Astrocyte (in vitro differentiated cells and primary cell): ENCODE measurements around the gene ABCG5. TPM values are rescaled to one million over a fixed set of nuclear protein-coding genes. Genes with fewer than 3 reads are reported as not detected.

ENCODE experiments used
- DNase-seq: peaks from one replicate; pipeline ENCODE4 v3.0.0-alpha.2; 2010; ENCODE audit warnings: low read depth
- FAIRE-seq: peaks from 2 replicates; lab custom pipeline; 2011; peaks lifted over from hg19 to GRCh38; lab: Jason Lieb, UNC
- H2AFZ ChIP-seq: 2 replicates; pipeline ENCODE4 v1.6.0; 2012; ENCODE audit warnings: low read depth, low read length, inconsistent platforms
- H3K27ac ChIP-seq: 2 replicates; pipeline ENCODE4 v1.5.1; 2011; ENCODE audit warnings: low read depth, low read length, inconsistent platforms
- H3K27me3 ChIP-seq: 2 replicates; pipeline ENCODE4 v1.6.0; 2011; ENCODE audit warnings: low read length, inconsistent platforms; ENCODE audit not compliant: insufficient read depth
- H3K36me3 ChIP-seq: 2 replicates; pipeline ENCODE4 v1.5.1; 2011; ENCODE audit warnings: low read length, inconsistent platforms; ENCODE audit not compliant: insufficient read depth
- H3K4me1 ChIP-seq: 2 replicates; pipeline ENCODE4 v1.5.1; 2011; ENCODE audit warnings: low read length, inconsistent platforms; ENCODE audit not compliant: insufficient read depth
- H3K4me2 ChIP-seq: 2 replicates; pipeline ENCODE4 v1.6.0; 2012; ENCODE audit warnings: low read length, inconsistent platforms
- H3K4me3 ChIP-seq: 2 replicates; pipeline ENCODE4 v1.5.1; 2011; ENCODE audit warnings: low read depth, mild to moderate bottlenecking, low read length, inconsistent platforms; ENCODE audit not compliant: insufficient read depth
- H3K79me2 ChIP-seq: 2 replicates; pipeline ENCODE4 v1.6.0; 2012; ENCODE audit warnings: mild to moderate bottlenecking, low read length, inconsistent platforms; ENCODE audit not compliant: insufficient read depth
- H3K9ac ChIP-seq: 2 replicates; pipeline ENCODE4 v1.6.0; 2012; ENCODE audit warnings: mild to moderate bottlenecking, low read length, inconsistent platforms
- H3K9me3 ChIP-seq: 2 replicates; pipeline ENCODE4 v1.5.1; 2012; ENCODE audit warnings: low read depth, mild to moderate bottlenecking, low read length, inconsistent platforms; ENCODE audit not compliant: insufficient read depth
- H4K20me1 ChIP-seq: 2 replicates; pipeline ENCODE4 v1.6.0; 2012; ENCODE audit warnings: low read length, inconsistent platforms; ENCODE audit not compliant: insufficient read depth
- H3K27ac Mint-ChIP-seq: one replicate; pipeline ENCODE4 v1.8.0; 2021; ENCODE audit warnings: mild to moderate bottlenecking, mixed read lengths; ENCODE audit not compliant: unreplicated experiment
- H3K27me3 Mint-ChIP-seq: one replicate; pipeline ENCODE4 v1.8.0; 2021; ENCODE audit warnings: low read depth, mixed read lengths; ENCODE audit not compliant: unreplicated experiment
- H3K36me3 Mint-ChIP-seq: one replicate; pipeline ENCODE4 v1.8.0; 2021; ENCODE audit warnings: low read depth, mixed read lengths; ENCODE audit not compliant: unreplicated experiment
- H3K4me1 Mint-ChIP-seq: one replicate; pipeline ENCODE4 v1.8.0; 2021; ENCODE audit warnings: low read depth, mixed read lengths; ENCODE audit not compliant: unreplicated experiment
- H3K4me3 Mint-ChIP-seq: one replicate; pipeline ENCODE4 v1.8.0; 2021; ENCODE audit warnings: mild to moderate bottlenecking, moderate library complexity, mixed read lengths; ENCODE audit not compliant: unreplicated experiment
- H3K9me3 Mint-ChIP-seq: one replicate; pipeline ENCODE4 v1.8.0; 2021; ENCODE audit warnings: mild to moderate bottlenecking, mixed read lengths; ENCODE audit not compliant: unreplicated experiment
- EZH2 ChIP-seq: IDR thresholded peaks from 2 replicates; pipeline ENCODE4 v1.6.1; 2012; ENCODE audit warnings: mild to moderate bottlenecking, low read length, inconsistent platforms; ENCODE audit not compliant: insufficient read depth
- total RNA-seq: library from RNA; stranded (reverse); gene quantifications from 2 replicates; pipeline ENCODE4 v1.2.1, GENCODE V29; 2021
- TF ChIP-seq, protein P1 (sequence below): IDR thresholded peaks from 2 replicates; pipeline ENCODE4 v1.5.1; 2011; ENCODE audit warnings: low read depth, mild to moderate bottlenecking, inconsistent platforms, low read length, moderate library complexity; ENCODE audit not compliant: insufficient read depth

The ABCG5 gene
- total RNA-seq, 1 donor from 2014 or later, result not detected

GRCh38 chr2:43814711-43815110 lies 23.9 kb downstream of the ABCG5 start:
- Histone ChIP-seq H2AFZ (no peak overlapping the region), H3K4me1 (no peaks in the 10 kb centered on the region), H3K27me3 (no peaks in the 10 kb centered on the region), H4K20me1 (no peaks in the 10 kb centered on the region), H3K9ac (no peak overlapping the region), H3K4me2 (no peak overlapping the region), H3K9me3 (no peaks in the 10 kb centered on the region), H3K4me3 (no peak overlapping the region), H3K27ac (no peak overlapping the region), H3K79me2 (no peaks in the 10 kb centered on the region), H3K36me3 (no peaks in the 10 kb centered on the region)
- Mint-ChIP-seq H3K27me3 (no peaks in the 10 kb centered on the region), H3K4me1 (peaks cover 3% of the 10 kb centered on the region), H3K27ac (no peak overlapping the region), H3K36me3 (no peaks in the 10 kb centered on the region), H3K4me3 (no peak overlapping the region), H3K9me3 (no peaks in the 10 kb centered on the region)
- no peak for DNase-seq
- no peak for FAIRE-seq
- TF ChIP-seq EZH2, result no peak
- TF ChIP-seq, protein P1, sequence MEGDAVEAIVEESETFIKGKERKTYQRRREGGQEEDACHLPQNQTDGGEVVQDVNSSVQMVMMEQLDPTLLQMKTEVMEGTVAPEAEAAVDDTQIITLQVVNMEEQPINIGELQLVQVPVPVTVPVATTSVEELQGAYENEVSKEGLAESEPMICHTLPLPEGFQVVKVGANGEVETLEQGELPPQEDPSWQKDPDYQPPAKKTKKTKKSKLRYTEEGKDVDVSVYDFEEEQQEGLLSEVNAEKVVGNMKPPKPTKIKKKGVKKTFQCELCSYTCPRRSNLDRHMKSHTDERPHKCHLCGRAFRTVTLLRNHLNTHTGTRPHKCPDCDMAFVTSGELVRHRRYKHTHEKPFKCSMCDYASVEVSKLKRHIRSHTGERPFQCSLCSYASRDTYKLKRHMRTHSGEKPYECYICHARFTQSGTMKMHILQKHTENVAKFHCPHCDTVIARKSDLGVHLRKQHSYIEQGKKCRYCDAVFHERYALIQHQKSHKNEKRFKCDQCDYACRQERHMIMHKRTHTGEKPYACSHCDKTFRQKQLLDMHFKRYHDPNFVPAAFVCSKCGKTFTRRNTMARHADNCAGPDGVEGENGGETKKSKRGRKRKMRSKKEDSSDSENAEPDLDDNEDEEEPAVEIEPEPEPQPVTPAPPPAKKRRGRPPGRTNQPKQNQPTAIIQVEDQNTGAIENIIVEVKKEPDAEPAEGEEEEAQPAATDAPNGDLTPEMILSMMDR, result no peak

- TF ChIP-seq, protein P1, result no peak
- TF ChIP-seq EZH2, result no peak
- no peaks in the 10 kb centered on the region for H3K79me2 ChIP-seq
- Mint-ChIP-seq H3K4me1 (no peaks in the 10 kb centered on the region), H3K4me3 (no peak overlapping the region), H3K9me3 (no peaks in the 10 kb centered on the region), H3K27me3 (no peaks in the 10 kb centered on the region), H3K36me3 (no peaks in the 10 kb centered on the region), H3K27ac (no peak overlapping the region)
- H2AFZ ChIP-seq, result no peak overlapping the region
- no peak overlapping the region for H3K9ac ChIP-seq
- H3K4me3 ChIP-seq, result no peak overlapping the region
- DNase-seq (no peak), FAIRE-seq (no peak)
- H4K20me1 ChIP-seq, result no peaks in the 10 kb centered on the region
- no peaks in the 10 kb centered on the region for H3K4me1 ChIP-seq
- no peaks in the 10 kb centered on the region for H3K9me3 ChIP-seq
- H3K36me3 ChIP-seq, result no peaks in the 10 kb centered on the region
- H3K4me2 ChIP-seq, result no peak overlapping the region
- H3K27me3 ChIP-seq, result no peaks in the 10 kb centered on the region
- no peak overlapping the region for H3K27ac ChIP-seq
Measured at GRCh38 chr2:43812947-43813346, 25.7 kb downstream of the ABCG5 start.

GRCh38 chr2:43812006-43812405 lies 26.6 kb downstream of the ABCG5 start:
- no peak for FAIRE-seq
- no peak for TF ChIP-seq EZH2
- TF ChIP-seq, protein P1, result no peak
- H3K9me3 Mint-ChIP-seq, result no peaks in the 10 kb centered on the region

More at GRCh38 chr2:43812006-43812405, 26.6 kb downstream of the ABCG5 start:
- no peak overlapping the region for H3K27ac ChIP-seq
- H4K20me1 ChIP-seq, result no peaks in the 10 kb centered on the region
- H3K9ac ChIP-seq, result no peak overlapping the region
- no peak for DNase-seq
- no peaks in the 10 kb centered on the region for H3K36me3 Mint-ChIP-seq
- H3K27me3 ChIP-seq, result no peaks in the 10 kb centered on the region
- H3K27me3 Mint-ChIP-seq, result no peaks in the 10 kb centered on the region
- H3K4me1 Mint-ChIP-seq, result no peaks in the 10 kb centered on the region
- H3K4me3 ChIP-seq, result no peak overlapping the region
- no peaks in the 10 kb centered on the region for H3K4me1 ChIP-seq
- H3K27ac Mint-ChIP-seq, result no peak overlapping the region
- no peaks in the 10 kb centered on the region for H3K79me2 ChIP-seq
- H3K9me3 ChIP-seq, result no peaks in the 10 kb centered on the region
- H2AFZ ChIP-seq, result no peak overlapping the region
- H3K4me3 Mint-ChIP-seq, result no peak overlapping the region
- H3K4me2 ChIP-seq, result no peak overlapping the region
- H3K36me3 ChIP-seq, result no peaks in the 10 kb centered on the region
